ENCODE data around the gene RORB. TPM values are rescaled to one million over a fixed set of nuclear protein-coding genes. Genes with fewer than 3 reads are reported as not detected.

The RORB gene
- total RNA-seq, 2 experiments from 2014 or later, result 0.03 TPM

GRCh38 chr9:74662674-74663073, 165.5 kb downstream of the RORB start:
- Mint-ChIP-seq H3K27me3 (peaks cover 7% of the 10 kb centered on the region), H3K9me3 (no peaks in the 10 kb centered on the region), H3K4me3 (no peak overlapping the region), H3K36me3 (no peaks in the 10 kb centered on the region), H3K27ac (no peak overlapping the region), H3K4me1 (no peaks in the 10 kb centered on the region)
- DNase-seq (no peak), ATAC-seq (ENCODE audit: low read depth) (no peak)
- POLR2A ChIA-PET, result no interaction called here

DNA sequence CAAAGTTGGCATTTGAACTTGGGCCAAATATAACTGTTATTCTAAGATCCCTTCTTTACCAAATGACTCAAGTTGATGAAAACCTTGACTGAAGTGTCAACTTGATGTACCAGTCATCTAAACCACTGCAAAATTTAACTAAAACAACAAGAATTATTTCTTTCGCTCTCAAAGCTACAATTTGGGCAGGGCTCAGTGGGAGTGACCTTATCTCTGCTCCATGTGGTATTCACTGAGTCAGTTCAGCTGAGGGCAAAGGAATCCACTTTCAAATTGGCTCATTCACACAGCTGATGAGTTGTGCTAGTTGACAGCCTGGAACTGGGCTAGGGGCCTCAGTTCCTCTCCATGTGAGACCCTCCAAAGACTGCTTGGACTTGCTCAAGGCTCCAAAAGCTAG, 166.3 kb downstream of the RORB start:
- Mint-ChIP-seq H3K27ac (no peak overlapping the region), H3K27me3 (peaks cover 7% of the 10 kb centered on the region), H3K9me3 (no peaks in the 10 kb centered on the region), H3K4me1 (no peaks in the 10 kb centered on the region), H3K36me3 (no peaks in the 10 kb centered on the region), H3K4me3 (no peak overlapping the region)
- DNase-seq (no peak), ATAC-seq (ENCODE audit: low read depth) (no peak)
- POLR2A ChIA-PET, result no interaction called here

DNA sequence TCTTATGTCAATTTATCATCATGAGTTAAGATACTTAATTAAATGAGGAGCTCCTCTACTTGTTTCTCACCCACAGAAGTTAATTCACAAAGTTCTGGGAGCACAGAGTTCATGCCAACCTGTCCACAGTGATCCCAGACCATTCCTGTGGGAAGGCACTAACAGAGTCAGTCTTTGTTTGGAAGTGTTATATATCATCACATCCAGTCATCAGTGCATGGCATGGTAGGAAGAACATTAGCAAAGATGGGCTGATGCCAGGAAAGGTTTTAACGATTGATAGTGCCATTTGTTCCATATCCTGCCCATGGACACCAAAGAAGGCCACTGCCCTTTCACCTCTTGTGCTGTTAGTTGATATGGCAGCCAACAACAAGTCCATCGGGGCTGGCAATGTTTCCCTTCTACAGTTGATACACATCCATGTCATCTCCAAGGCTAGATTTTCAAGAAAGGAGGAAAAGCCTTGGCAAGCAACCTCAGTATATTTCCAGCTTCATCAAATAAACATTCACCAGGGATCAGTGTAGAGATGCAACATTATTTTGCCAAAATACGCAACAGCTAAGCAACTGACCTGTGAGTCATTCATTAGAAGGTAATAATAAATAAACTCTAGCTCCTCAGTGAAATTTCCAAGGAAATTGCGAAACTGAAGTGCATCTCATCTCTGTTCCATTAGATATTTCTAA, 169.6 kb downstream of the RORB start:
- H3K4me3 Mint-ChIP-seq, result no peak overlapping the region
- no peak overlapping the region for H3K27ac Mint-ChIP-seq
- H3K27me3 Mint-ChIP-seq, result peaks cover 7% of the 10 kb centered on the region
- ATAC-seq (ENCODE audit: low read depth) (no peak), DNase-seq (no peak)
- no peaks in the 10 kb centered on the region for H3K4me1 Mint-ChIP-seq
- H3K36me3 Mint-ChIP-seq, result no peaks in the 10 kb centered on the region
- H3K9me3 Mint-ChIP-seq, result no peaks in the 10 kb centered on the region
- POLR2A ChIA-PET, result no interaction called here

GRCh38 chr9:74672237-74672636, 175.1 kb downstream of the RORB start:
- DNase-seq (no peak), ATAC-seq (ENCODE audit: low read depth) (no peak)
- Mint-ChIP-seq H3K27me3 (peaks cover 2% of the 10 kb centered on the region), H3K36me3 (no peaks in the 10 kb centered on the region), H3K9me3 (no peaks in the 10 kb centered on the region), H3K4me1 (no peaks in the 10 kb centered on the region), H3K27ac (no peak overlapping the region), H3K4me3 (no peak overlapping the region)
- POLR2A ChIA-PET, result no interaction called here

DNA sequence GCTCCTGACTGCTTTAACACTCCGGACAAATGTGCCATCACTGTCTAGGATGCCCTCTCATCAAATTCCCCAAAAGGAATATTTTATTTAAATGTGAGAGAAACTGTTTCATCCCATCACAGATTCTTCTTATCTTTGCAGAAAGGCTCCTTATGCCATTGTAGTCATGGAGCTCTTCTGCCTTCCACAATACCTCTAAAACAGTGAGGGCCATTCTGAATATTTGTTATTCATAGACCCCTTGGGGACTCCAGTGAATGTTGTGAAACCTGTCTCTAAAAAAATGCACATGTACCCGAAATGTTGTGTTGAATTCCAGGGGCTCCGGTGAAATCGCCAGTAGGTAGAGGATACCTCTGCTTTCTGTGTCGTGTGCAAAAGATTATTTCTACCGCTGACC, 176.9 kb downstream of the RORB start:
- Mint-ChIP-seq H3K4me1 (no peaks in the 10 kb centered on the region), H3K4me3 (no peak overlapping the region), H3K27me3 (peaks cover 2% of the 10 kb centered on the region), H3K9me3 (no peaks in the 10 kb centered on the region), H3K36me3 (no peaks in the 10 kb centered on the region), H3K27ac (no peak overlapping the region)
- ATAC-seq (ENCODE audit: low read depth), result no peak
- DNase-seq, result no peak
- POLR2A ChIA-PET, result no interaction called here

- Mint-ChIP-seq H3K9me3 (no peaks in the 10 kb centered on the region), H3K4me3 (no peak overlapping the region), H3K36me3 (no peaks in the 10 kb centered on the region), H3K27me3 (peaks cover 4% of the 10 kb centered on the region), H3K4me1 (no peaks in the 10 kb centered on the region), H3K27ac (no peak overlapping the region)
- POLR2A ChIA-PET, result no interaction called here
- ATAC-seq (ENCODE audit: low read depth), result no peak
- no peak for DNase-seq
These were observed 184.8 kb downstream of the RORB start for GRCh38 chr9:74681906-74682305.

DNA sequence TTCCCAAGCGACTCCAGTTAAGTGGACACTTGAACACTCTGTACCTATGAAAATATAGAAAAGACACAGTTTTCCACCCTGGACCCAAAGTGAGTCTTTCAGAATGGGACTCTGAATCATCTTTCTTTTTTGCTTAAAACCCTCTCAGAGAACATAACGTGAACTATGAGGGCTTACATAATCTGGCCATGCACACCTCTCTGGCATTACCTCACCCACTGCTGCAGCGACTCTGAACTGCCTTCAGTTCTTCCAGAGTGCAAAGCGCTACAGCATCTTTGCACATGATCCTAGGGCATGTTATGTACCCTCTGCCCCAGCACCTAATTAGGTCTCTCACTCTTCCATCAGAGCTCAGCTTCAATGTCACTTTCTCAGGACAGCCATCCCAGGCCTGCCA, 186.2 kb downstream of the RORB start:
- H3K9me3 Mint-ChIP-seq, result no peaks in the 10 kb centered on the region
- ATAC-seq (ENCODE audit: low read depth) (no peak), DNase-seq (no peak)
- POLR2A ChIA-PET, result no interaction called here
- no peaks in the 10 kb centered on the region for H3K4me1 Mint-ChIP-seq
- no peak overlapping the region for H3K4me3 Mint-ChIP-seq
- peaks cover 7% of the 10 kb centered on the region for H3K27me3 Mint-ChIP-seq
- H3K27ac Mint-ChIP-seq, result no peak overlapping the region
- H3K36me3 Mint-ChIP-seq, result no peaks in the 10 kb centered on the region

DNA sequence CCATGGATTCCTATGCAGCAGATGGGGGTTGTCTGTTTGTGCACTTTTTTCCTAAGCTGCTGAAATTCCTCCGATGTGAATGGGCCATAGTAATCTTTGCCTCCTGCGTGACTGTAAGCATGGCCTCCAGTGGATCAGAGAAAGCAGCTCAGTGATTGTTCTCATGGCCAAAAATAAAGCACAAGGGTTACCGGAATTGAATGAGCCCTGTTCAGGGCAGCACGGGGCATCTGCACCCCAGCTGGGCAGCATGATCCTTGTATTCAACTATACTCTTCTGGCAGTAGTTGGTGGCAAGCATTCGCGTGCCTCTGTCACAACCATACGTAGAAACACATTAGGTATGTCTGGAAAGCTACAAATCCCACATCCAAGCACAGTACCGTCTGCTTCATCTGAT, 193.9 kb downstream of the RORB start:
- DNase-seq (no peak), ATAC-seq (ENCODE audit: low read depth) (no peak)
- Mint-ChIP-seq H3K27me3 (peaks cover 2% of the 10 kb centered on the region), H3K36me3 (no peaks in the 10 kb centered on the region), H3K9me3 (no peaks in the 10 kb centered on the region), H3K4me3 (no peak overlapping the region), H3K4me1 (no peaks in the 10 kb centered on the region), H3K27ac (no peak overlapping the region)
- POLR2A ChIA-PET, result no interaction called here

GRCh38 chr9:74696520-74696919, 199.4 kb downstream of the RORB start:
- Mint-ChIP-seq H3K27me3 (peaks cover 6% of the 10 kb centered on the region), H3K4me3 (no peak overlapping the region), H3K9me3 (no peaks in the 10 kb centered on the region), H3K36me3 (no peaks in the 10 kb centered on the region), H3K27ac (no peak overlapping the region), H3K4me1 (no peaks in the 10 kb centered on the region)
- POLR2A ChIA-PET, result no interaction called here
- no peak for DNase-seq
- no peak for ATAC-seq (ENCODE audit: low read depth)

- Mint-ChIP-seq H3K27ac (no peak overlapping the region), H3K4me3 (no peak overlapping the region), H3K36me3 (no peaks in the 10 kb centered on the region), H3K4me1 (no peaks in the 10 kb centered on the region), H3K27me3 (peaks cover 9% of the 10 kb centered on the region), H3K9me3 (no peaks in the 10 kb centered on the region)
- POLR2A ChIA-PET, result no interaction called here
- DNase-seq, result no peak
- no peak for ATAC-seq (ENCODE audit: low read depth)
These were observed 200.4 kb downstream of the RORB start for GRCh38 chr9:74697535-74697934.

GRCh38 chr9:74711341-74711740, 214.2 kb downstream of the RORB start:
- POLR2A ChIA-PET, result no interaction called here
- no peaks in the 10 kb centered on the region for H3K9me3 Mint-ChIP-seq
- ATAC-seq (ENCODE audit: low read depth) (no peak), DNase-seq (no peak)
- no peaks in the 10 kb centered on the region for H3K36me3 Mint-ChIP-seq
- H3K4me1 Mint-ChIP-seq, result no peaks in the 10 kb centered on the region
- H3K27ac Mint-ChIP-seq, result no peak overlapping the region
- peaks cover 3% of the 10 kb centered on the region for H3K27me3 Mint-ChIP-seq
- no peak overlapping the region for H3K4me3 Mint-ChIP-seq

DNA sequence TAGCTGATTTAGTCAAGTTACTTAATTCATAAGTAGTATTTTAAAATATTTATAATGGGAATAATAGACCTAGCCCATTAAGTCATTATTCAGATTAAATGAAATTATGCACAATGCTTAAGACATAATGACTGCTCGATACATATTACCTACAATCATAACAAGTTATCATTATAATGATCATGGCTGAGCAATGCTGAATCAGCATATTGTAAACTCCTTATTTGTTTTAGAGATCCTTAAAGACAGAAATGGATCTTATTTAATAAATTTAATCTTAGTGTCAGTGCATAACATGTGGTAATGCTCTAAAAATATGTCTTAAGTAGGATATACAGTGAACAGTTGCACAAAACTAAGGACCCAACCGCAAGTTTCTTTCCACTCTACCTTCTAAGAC, 221.6 kb downstream of the RORB start:
- no peak overlapping the region for H3K4me3 Mint-ChIP-seq
- DNase-seq (no peak), ATAC-seq (ENCODE audit: low read depth) (no peak)
- POLR2A ChIA-PET, result no interaction called here
- no peaks in the 10 kb centered on the region for H3K4me1 Mint-ChIP-seq
- H3K36me3 Mint-ChIP-seq, result no peaks in the 10 kb centered on the region
- H3K27me3 Mint-ChIP-seq, result peaks cover 5% of the 10 kb centered on the region
- no peaks in the 10 kb centered on the region for H3K9me3 Mint-ChIP-seq
- H3K27ac Mint-ChIP-seq, result no peak overlapping the region

GRCh38 chr9:74719306-74719705, 222.2 kb downstream of the RORB start:
- no peak overlapping the region for H3K27ac Mint-ChIP-seq
- ATAC-seq (ENCODE audit: low read depth) (no peak), DNase-seq (no peak)
- H3K4me1 Mint-ChIP-seq, result no peaks in the 10 kb centered on the region
- POLR2A ChIA-PET, result no interaction called here
- H3K4me3 Mint-ChIP-seq, result no peak overlapping the region
- H3K36me3 Mint-ChIP-seq, result no peaks in the 10 kb centered on the region
- no peaks in the 10 kb centered on the region for H3K9me3 Mint-ChIP-seq
- H3K27me3 Mint-ChIP-seq, result peaks cover 5% of the 10 kb centered on the region

GRCh38 chr9:74721696-74722660, 224.8 kb downstream of the RORB start:
- Mint-ChIP-seq H3K27me3 (peaks cover 11% of the 10 kb centered on the region), H3K9me3 (no peaks in the 10 kb centered on the region), H3K27ac (no peak overlapping the region), H3K36me3 (no peaks in the 10 kb centered on the region), H3K4me1 (no peaks in the 10 kb centered on the region), H3K4me3 (no peak overlapping the region)
- DNase-seq (no peak), ATAC-seq (ENCODE audit: low read depth) (no peak)
- POLR2A ChIA-PET, result no interaction called here
